Activated T-helper 9 cell treated with anti-CD3 and anti-CD28 coated beads, Interleukin-2, amount 50 U/mL, for 16 hours (primary cell): ENCODE measurements around the gene MSS51.
"Not testable (repeated sequence)": the region's sequence is repeated elsewhere in the genome, so short reads cannot be mapped to it uniquely, and the experiment has no call there.

Experiments
- DNase-seq: peaks from one replicate; pipeline ENCODE4 v3.0.0-alpha.2; 2020; ENCODE audit warnings: low read depth

Gene MSS51

GRCh38 chr10:73414230-73414945 is 19.0 kb downstream of the MSS51 start:
- no peak for DNase-seq

- peak; percentile 94 for DNase-seq
Measured at GRCh38 chr10:73413528-73414229, 19.7 kb downstream of the MSS51 start, which contains the start of gene ANXA7. Gene ANXA7, minus strand, starts transcription at chr10:73414058. Its CDS starts 13,202 bp downstream, at chr10:73400856.

- peak; percentile 24 for DNase-seq
Measured at GRCh38 chr10:73413108-73413527, 20.2 kb downstream of the MSS51 start.

GRCh38 chr10:73410897-73411296 is 22.5 kb downstream of the MSS51 start:
- DNase-seq, result no peak

GRCh38 chr10:73408978-73409521 is 24.3 kb downstream of the MSS51 start:
- no peak for DNase-seq

GRCh38 chr10:73408061-73408460 is 25.3 kb downstream of the MSS51 start:
- DNase-seq, result no peak

GRCh38 chr10:73407495-73407894 is 25.9 kb downstream of the MSS51 start:
- no peak for DNase-seq

GRCh38 chr10:73406846-73407245 is 26.5 kb downstream of the MSS51 start:
- DNase-seq, result no peak

GRCh38 chr10:73405556-73405955 is 27.8 kb downstream of the MSS51 start:
- no peak for DNase-seq

GRCh38 chr10:73404690-73405089 is 28.7 kb downstream of the MSS51 start:
- no peak for DNase-seq

- no peak for DNase-seq
Measured at GRCh38 chr10:73401636-73402035, 31.7 kb downstream of the MSS51 start.

- DNase-seq, result no peak
Measured at GRCh38 chr10:73399063-73399462, 34.3 kb downstream of the MSS51 start.

GRCh38 chr10:73398024-73398423 is 35.3 kb downstream of the MSS51 start:
- DNase-seq, result no peak

GRCh38 chr10:73394325-73394724 is 39.0 kb downstream of the MSS51 start:
- DNase-seq, result not testable (repeated sequence)

GRCh38 chr10:73388228-73388627 is 45.1 kb downstream of the MSS51 start:
- DNase-seq, result no peak

- DNase-seq, result no peak
Measured at GRCh38 chr10:73386583-73386982, 46.8 kb downstream of the MSS51 start.

GRCh38 chr10:73379064-73379748 is 54.2 kb downstream of the MSS51 start:
- no peak for DNase-seq

- no peak for DNase-seq
Measured at GRCh38 chr10:73376679-73377078, 56.7 kb downstream of the MSS51 start.
